Inflammatory macrophage treated with lipopolysaccharide for 4 hours (primary cell): Measurements from ENCODE around the gene PRSS3.
"Not testable (repeated sequence)": the region's sequence is repeated elsewhere in the genome, so short reads cannot be mapped to it uniquely, and the experiment has no call there.

Experiments
- DNase-seq: peaks from one replicate; pipeline ENCODE4 v3.0.0-alpha.2; 2020

PRSS3 gene

DNA sequence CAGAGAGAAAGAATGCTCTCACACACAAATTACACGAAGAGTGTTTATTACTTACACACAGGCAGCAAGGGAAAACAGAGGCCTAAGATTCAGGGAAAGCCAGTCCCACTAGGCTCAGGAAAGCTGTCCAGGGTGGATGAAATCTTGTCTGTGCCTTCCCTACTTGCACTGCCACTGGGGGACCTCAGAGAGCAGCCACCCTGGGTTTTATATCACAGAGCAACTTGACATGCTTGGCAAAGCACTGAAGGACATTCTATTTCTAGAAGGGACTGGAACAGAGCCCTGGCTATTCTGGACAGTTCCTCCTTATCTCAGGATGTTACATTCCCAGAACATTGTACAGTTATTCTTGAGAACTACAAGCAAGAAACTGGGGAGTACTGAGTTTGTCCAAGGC is 7.5 kb upstream of the PRSS3 start:
- no peak for DNase-seq

DNA sequence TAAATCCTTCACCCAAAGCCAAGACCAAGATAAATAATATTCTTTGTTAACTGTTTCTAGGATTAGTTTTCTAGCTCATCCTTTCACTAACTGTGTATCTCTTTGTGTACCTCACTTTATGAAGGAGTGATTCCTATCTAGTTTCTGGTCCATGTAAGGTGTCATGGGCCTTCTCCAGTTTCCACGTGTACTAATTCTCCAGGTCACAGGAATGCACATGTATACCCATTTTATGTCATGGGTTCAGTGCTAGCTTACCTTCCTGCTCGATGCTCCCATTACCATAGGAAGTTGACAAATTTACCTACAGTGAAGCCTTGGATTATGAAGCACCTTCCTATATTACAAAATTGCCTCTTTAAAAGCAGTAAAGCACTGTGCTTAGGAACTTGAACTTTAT is 5.9 kb upstream of the PRSS3 start:
- not testable (repeated sequence) for DNase-seq

- peak; percentile 37 for DNase-seq
Observed at GRCh38 chr9:33791117-33791516, 4.2 kb upstream of the PRSS3 start.

GRCh38 chr9:33793496-33793895 is 1.9 kb upstream of the PRSS3 start:
- not testable (repeated sequence) for DNase-seq

DNA sequence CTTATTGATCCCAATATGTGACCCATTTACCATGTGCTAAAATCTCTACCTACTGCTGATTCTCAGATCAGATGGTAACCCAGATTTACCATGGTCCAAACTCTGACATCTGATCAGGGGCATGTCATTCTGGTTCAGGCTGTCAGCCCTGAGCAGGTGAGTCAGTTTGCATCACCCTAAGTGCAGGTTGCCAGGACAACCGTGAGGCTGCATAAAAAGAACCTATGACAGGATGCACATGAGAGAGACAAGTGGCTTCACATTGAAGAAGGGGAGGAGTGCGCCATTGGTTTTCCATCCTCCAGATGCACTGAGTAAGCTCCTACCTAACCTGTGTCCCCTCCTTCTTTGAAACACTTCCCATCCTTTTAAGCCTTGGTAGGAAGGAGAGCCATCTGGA is 801 bp upstream of the PRSS3 start:
- no peak for DNase-seq

DNA sequence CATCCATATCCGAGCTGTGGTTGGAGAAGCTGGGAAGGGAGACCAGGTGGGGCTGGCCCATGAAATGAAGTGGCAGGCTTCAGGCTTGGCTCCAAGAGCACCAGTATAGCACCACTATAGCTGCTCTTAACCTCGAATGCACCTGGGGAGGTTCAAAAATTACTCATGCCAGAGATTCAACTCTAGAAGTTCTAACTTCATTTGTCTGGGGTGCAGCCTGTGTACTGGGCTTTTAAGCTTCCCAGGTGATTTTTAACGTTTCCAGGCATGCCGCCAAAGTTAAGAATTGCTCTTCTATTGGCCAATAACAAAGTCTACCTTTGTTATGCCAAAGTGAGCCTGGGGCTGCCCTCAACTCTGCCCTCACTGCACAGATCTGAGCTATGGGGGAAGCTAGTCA is 458 bp downstream of the PRSS3 start:
- no peak for DNase-seq

DNA sequence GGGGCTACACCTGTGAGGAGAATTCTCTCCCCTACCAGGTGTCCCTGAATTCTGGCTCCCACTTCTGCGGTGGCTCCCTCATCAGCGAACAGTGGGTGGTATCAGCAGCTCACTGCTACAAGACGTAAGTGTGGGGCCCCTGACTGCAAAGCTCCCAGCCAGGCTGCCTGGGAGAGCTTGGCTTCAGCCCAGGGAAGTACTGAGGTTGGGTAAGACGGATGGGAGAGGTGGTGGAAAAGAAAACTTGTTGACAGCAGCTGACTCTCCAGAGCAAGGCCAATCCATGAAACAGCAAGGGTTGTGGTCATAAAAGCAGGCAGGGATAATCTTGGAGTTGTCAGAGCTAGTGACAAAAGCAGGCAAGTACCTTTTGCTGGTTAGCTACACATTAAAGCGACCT is 1.3 kb downstream of the PRSS3 start:
- DNase-seq = not testable (repeated sequence)

GRCh38 chr9:33797837-33798236 is 2.5 kb downstream of the PRSS3 start:
- no peak for DNase-seq

GRCh38 chr9:33798545-33798944 is 3.2 kb downstream of the PRSS3 start:
- DNase-seq = no peak

DNA sequence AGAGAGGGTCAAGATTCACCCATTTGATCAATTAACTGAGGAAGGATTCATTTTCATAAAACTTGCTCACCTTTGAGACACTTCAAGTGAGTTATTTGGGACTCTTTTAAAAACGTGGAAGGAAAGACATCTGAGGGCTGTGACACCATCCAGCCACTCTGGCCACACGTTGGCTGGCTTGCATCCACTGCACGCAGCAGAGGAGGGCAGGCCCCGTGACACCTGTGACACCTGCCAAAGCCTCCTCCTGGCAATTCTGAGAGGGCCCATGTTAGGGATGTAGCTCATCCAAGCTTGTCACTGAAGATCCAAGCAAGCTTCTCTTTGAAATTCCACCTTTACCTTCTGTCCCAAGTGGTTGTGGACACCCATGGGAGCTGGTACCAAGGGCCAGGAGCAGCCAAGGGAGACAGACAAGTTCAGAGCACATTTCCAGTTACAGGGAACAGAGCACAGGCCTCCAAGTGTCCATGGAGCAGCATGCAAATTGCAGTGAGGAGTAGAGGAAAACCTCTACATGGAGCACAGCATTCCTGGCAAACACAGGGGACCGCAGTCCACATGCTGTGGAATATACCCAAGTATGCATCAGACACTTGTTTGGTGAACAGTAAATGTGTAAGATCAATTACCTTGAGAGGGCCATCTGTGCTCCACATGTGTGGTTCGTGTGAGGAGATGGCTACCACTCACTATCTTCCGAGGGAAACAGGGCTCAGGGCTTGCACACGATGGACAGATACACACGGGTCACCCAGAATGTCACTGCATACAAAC is 4.8 kb downstream of the PRSS3 start:
- DNase-seq = no peak

- no peak for DNase-seq
Observed at GRCh38 chr9:33800886-33801285, 5.5 kb downstream of the PRSS3 start.

- not testable (repeated sequence) for DNase-seq
Observed at GRCh38 chr9:33801943-33802500, 6.7 kb downstream of the PRSS3 start.

DNA sequence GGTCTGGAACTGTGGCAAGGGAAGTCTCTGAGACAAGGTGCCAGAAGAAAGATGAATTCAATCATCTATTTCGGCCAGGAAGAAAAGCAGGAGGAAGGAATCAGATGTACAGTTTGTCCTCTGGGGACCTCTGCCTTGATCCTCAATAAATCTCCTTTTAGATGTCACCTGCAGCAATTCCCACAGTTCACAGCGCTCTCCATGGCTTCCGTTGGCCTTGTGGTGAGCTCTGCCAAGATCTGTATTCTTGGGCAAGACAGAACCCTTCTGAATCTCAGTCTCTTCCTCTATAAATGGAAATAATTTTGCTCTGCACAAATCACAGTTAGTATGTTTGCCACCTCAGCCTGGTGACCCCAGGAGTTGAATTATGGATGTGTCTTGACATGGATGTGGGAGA is 8.8 kb downstream of the PRSS3 start:
- DNase-seq = not testable (repeated sequence)

DNA sequence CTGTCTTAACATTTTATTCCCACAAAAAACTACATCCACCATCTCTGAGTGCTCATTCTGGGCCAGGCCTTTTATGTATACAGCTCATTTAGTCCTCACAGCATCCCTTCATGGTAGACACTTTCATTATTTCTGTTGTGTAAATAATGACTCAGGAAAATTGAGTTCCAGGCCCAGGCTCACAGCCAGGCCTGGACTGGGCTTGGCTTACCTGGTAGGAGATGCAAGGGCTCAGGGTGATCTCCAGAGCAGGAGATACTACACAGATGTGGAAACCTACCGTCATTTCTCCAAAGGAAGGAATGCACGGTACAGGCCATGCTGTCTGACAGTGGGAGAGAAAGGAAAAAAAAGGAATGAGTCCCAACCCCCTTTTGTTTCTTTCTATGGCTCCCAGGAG is 11.8 kb downstream of the PRSS3 start:
- not testable (repeated sequence) for DNase-seq

- DNase-seq = not testable (repeated sequence)
Observed at GRCh38 chr9:33808979-33809322, 13.6 kb downstream of the PRSS3 start.

DNA sequence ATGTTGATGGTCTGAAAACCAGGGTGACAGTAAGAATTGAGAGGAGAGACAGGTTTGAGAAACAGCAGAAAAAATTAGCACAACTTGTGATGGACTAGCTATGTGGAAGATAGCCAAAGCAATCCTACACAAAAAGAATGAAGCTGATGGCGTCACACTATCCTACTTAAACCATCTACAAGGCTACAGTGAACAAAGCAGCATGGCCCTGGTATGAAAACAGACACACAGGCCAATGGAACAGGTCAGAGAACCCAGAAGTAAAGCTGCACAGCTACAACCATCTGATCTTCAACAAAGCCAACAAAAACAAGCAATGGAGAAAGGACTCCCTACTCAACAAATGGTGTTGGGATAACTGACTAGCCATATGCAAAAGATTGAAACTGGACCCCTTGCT is 14.1 kb downstream of the PRSS3 start:
- DNase-seq = no peak

DNA sequence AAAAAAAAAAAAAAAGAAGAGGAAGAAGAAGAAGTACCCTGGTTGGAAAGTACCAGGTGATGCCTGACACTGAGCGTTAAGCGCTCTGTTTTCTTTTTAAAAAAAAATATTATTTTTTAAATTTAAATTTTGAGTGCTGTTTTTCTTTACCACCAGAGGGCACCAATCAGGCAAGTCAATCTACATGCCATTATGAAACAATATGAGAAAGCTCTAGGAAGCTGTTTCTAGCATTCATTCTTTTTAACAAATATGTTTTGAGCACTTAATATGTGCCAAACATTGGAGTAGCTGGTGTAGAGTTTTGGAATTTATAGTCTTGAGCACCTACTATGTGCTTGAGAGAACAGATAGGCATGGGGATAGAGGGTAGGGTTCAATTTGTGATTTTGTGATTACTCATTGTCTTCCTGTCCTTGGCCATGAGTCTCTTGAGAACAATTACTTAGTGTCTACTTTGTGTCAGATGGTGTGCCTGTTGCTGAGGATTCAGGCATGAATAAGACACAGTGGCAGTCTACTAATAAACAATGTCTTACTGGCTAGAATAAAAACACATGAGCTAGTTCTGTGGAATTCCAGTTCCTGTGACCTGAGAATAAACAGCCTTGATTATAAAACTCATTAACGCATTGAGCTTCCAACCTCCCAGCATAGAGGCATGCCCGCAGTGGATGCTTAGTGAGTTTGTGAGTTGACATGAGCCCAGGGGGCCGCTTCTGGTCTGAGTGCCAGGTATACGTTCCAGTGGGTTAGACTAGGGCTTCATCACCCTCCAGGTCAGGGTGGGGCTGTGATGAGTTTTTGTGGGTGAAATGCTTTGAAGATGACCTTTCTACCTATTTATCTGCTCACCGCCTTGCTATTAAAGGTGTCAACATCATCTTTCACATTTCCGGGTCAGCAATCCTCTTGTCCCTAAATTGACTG is 18.6 kb downstream of the PRSS3 start:
- peak; percentile 66 for DNase-seq

GRCh38 chr9:33815781-33816180 is 20.4 kb downstream of the PRSS3 start:
- DNase-seq = no peak

GRCh38 chr9:33816327-33817252 is 21.2 kb downstream of the PRSS3 start, which contains the start of gene UBE2R2:
TSS of gene UBE2R2 (plus strand) at chr9:33817160. CDS start at chr9:33817758, 598 bp downstream.
- peak; percentile 99 for DNase-seq

DNA sequence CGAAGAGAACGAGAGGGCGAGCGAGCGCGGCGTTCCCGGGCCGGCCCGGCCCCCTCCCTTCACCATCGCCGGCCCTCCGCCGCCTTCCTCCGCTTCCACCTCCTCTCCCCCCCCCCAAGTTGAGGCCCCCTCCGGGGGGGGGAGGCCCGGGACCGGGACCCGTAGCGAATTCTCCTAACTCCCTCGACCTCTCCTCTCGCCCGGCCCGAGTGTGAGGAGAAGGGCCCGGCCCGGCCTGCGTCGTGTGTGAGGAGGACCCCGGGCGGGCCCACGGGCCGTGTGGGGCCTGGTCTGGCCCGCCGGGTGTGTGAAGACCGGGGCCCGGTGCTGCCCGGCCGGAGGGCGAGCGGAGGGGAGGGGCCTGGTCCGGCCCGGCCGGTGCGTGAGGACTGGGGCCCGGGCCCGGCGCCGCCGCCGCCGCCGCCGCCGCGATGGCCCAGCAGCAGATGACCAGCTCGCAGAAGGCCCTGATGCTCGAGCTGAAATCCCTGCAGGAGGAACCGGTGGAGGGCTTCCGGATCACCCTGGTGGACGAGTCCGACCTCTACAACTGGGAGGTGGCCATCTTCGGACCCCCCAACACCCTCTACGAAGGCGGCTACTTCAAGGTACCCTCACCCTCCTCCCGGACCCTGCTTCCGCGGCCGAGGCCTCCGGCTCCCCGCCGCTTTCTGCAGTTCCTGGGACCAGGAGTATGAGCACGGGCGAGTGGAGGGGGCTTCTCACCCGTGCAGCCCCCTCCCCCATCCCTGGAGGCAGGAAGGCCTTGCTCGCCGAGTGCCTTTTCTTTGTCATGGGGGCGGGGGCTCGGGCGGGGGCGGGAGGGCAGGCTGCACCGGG is 22.2 kb downstream of the PRSS3 start:
- peak; percentile 72 for DNase-seq

DNA sequence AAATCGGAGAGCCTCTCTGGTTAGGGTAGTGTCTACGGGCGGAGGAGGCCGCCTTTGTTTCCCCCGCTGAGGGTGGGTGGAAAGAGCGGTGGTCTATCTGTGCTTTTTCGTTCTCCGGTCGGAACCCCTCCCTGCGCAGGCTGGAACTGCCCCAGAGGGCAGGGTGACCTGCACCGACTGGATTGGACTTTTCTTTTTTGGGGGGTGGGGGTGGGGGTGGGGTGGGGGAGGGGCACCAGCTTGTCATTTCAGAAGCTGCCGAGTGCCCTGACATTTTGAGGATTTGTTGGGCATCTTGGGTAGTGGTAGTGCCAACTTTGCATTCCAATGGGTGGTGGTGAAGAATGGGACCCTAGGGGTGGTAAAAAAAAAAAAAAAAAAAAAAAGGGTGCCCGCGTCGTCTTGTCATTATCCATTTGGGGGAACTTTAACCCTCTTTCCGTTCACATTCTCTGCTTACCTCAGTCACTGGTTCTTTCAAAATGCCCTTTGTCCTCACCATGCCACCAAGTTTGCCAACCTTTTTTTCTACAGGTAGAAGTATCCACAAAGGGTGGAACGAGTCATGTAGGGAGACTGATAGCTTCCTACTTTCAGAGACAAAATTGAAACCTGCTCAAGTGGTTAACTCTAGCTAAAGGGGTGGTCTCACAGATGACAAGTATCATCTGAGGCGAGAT is 22.9 kb downstream of the PRSS3 start:
- peak; percentile 26 for DNase-seq
